HG02840 (cell line): Measurements from ENCODE around the gene BIN2.
A peak's percentile ranks its signal among the peaks of the same experiment; 100 is the strongest.
"Not testable (repeated sequence)": the region's sequence is repeated elsewhere in the genome, so short reads cannot be mapped to it uniquely, and the experiment has no call there.

Experiments used
- ATAC-seq: cut with Tn5 transposase; IDR thresholded peaks from one replicate; pipeline ENCODE4 v1.9.1; 2021; ENCODE audit warnings: mild to moderate bottlenecking, moderate library complexity, moderate number of reproducible peaks; ENCODE audit not compliant: unreplicated experiment, low FRiP score

The BIN2 gene

GRCh38 chr12:51346581-51346980 lies 22.6 kb upstream of the BIN2 start, which contains the start of gene CELA1:
Gene CELA1, minus strand, starts transcription at chr12:51346679. Its CDS starts 41 bp downstream, at chr12:51346638.
- ATAC-seq: no peak

GRCh38 chr12:51345681-51346080 lies 21.7 kb upstream of the BIN2 start:
- no peak for ATAC-seq

DNA sequence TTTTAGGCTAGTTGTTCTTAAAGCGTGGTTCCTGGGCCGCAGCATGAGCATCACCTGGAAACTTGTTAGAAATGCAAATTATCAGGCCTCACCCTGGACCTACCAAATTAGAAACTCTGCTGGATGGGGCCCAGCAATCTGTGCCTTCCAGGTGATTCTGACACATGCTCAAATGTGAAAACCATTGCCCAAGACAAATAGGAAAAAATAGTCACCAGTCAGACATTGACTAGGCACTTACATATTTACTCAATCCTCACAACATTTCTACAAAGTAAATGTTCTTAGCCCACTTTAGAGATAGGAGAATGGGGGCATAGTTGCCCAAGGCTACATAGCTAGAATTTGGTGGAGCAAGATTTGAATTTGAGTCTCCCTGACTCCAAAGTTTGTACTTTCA lies 19.2 kb upstream of the BIN2 start:
- no peak for ATAC-seq

- no peak for ATAC-seq
These were observed 18.4 kb upstream of the BIN2 start for GRCh38 chr12:51342416-51342815.

DNA sequence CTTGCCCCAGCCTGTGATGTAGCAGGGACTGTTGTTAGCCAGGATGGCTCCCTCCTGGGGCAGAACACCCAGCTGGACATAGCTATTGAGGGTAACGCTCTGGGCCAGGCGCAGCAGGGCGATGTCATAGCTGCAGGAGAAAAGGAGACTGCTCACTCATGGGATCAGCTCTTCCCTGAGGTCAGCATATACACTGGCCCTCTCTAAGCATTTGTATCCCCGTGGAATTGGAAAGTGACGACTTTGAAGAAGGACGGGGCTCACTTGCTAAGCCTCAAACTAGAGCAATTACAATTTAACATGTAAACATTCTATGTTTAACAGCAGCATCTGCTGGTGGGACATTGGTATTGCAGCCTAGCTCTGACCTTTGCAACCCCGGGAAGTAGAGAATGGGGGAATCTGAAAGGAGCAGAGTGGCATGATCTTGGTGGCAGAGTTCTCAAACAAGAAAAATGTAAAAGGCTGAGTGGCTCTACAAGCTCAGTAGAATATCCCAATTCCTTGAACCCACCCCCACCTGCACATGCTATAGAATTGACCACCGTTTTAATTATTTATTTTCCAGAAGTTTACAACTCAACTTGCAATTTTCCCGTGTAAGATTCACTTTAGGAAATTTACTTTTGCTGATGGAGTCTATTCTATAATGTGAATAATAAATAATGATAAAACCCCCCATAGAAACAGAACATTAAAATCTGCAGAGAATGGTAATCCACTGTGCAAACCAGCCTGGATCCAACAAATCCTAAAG lies 17.5 kb upstream of the BIN2 start:
- no peak for ATAC-seq

- ATAC-seq: no peak
These were observed 15.8 kb upstream of the BIN2 start for GRCh38 chr12:51339750-51340149.

DNA sequence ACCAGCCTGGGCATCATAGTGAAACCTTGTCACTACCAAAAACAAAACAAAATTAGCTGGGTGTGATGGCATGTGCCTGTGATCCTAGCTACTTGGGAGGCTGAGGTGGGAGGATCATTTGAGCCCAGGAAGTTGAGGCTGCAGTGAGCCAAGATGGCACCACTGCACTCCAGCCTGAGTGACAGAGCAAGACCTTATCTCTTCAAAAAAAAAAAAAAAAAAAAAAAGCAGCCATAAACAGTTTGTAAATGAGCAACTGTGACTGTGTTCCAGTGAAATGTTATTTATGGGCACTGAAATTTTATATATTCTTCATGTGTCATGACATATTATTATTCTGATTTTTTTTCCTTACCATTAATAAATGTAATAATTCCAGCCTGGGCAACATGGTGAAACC lies 13.4 kb upstream of the BIN2 start:
- ATAC-seq: not testable (repeated sequence)

GRCh38 chr12:51335931-51336330 lies 12.0 kb upstream of the BIN2 start:
- ATAC-seq: no peak

DNA sequence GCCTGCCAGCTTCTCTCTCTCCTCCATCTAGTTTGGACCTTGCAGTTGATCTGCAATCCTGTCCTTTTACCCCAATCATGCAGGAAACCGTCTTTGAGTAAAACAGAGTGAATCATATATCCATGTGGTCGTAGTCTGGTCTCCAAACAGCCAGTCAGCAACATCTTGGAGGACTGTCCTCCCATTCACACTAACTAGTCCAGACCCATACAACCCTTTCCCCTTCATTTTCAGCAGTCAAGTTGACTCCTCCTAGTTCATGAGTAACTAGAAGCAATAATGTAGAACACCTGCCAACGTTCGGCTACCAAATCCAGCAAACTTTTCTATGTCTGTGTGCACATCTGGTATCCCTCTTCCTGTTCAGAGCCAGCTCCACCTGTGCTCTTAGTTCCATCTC lies 10.8 kb upstream of the BIN2 start:
- no peak for ATAC-seq

- no peak for ATAC-seq
These were observed 9.6 kb upstream of the BIN2 start for GRCh38 chr12:51333536-51333935.

GRCh38 chr12:51330186-51330585 lies 6.2 kb upstream of the BIN2 start:
- ATAC-seq: no peak

DNA sequence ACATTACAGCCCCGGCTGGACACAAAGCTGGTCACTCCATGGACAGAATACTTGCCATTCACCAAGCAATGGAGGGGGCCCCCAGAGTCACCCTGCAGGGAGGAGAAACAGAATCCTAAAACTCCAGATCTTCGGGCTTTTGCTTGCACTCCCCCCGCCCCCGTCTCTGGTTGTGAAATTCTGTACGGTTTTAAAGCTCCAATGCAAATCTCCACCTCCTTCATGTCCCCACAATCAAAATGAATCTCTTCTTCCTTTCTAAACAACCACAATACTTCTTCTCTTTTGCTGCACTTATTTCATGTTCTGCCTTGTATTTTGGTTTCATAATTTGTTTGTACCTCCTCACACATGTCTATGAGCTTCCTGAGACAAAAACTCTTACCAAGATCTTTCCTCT lies 5.8 kb upstream of the BIN2 start:
- no peak for ATAC-seq

DNA sequence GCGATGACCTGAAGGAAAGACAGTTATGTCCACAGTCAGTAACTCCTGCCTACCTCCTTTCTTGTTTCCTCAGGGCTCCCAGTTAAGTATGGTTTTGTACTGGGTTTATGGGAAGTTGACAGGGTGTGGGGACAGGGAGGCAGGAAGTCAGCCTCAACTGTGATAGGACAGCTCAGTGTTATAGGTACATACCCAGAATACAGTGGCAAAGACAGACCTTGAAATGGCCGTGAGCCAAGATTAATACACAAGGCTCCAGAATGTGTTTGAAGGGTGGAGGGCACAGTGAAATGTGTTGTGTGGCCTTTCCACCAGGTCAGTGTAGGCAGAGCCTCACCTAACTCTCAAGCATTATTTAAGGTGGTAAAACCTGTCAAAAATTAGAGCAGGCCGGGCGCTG lies 4.6 kb upstream of the BIN2 start:
- ATAC-seq: no peak

DNA sequence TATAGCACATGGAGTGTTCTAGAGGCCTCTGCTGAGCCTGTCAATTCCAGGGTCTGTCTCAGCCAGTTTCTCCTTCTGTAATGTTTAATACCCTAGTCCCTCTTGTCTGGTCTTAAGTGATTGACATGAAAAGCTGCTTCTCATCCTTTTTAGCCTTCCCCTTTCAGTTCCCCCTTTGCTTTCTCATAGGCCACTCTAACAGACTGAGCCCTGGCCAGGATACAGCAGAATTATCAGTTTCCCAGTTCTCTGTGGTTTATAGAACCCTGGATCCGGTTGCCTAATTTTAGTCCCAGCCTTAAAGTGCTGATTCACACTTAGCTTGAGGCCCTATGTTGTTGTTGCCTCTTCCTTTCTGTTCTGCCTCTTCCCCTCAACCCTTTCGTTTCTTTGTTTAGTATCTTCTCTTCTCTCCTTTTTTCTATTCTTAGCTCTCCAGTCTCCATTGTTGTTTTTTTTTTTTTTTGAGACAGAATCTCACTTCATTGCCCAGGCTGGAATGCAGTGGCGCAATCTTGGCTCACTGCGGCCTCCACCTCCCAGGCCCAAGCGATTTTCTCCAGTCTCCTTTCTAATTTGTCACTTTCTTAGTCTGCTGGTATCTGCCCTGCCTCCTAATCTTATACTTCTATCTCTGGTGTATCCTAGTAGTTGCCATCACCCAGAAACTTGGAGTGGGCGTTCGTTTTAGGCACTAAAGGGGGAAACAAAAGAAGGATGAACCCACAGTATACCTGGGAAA lies 2.9 kb upstream of the BIN2 start:
- peak; percentile 44 for ATAC-seq

- no peak for ATAC-seq
These were observed 979 bp upstream of the BIN2 start for GRCh38 chr12:51324953-51325352.

- peak; percentile 15 for ATAC-seq
These were observed 535 bp downstream of the BIN2 start for GRCh38 chr12:51323317-51323960.

DNA sequence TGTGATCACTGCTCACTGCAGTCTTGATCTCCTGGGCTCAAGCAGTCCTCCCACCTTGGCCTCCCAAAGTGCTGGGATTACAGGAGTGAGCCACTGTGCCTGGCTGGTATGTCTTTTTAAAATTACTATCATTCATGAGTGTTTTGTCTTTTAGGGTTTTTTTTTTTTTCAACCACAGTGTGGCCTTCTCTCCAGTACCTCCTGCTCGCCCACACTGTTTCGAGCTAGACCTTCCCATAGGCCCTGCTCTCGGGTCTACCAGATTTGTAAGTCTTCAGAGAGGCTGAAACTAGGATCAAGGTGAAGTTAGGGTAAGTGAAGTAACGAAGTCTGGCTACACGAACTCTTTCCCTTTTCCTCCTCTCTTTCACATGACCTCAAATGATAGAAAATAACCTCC lies 1.5 kb downstream of the BIN2 start:
- no peak for ATAC-seq

DNA sequence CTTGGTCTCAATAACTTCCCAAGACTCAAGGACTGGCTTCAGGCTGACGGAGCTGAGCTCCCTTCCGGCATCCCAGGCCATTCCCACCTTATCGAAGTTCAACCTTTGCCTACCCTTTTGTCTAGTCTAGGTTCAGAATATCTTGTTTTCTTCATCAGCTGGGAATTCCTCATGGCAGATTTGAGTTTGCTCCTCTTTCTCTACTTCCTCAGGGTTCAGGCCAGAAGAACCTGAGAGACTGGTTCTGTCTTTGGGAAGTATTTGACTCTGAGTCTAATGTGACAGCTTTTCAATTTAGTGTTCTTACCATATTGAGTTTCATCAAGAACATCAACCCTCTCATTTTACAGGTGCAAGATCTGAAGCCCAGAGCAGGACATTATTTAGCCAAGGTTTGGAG lies 2.1 kb downstream of the BIN2 start:
- ATAC-seq: no peak

DNA sequence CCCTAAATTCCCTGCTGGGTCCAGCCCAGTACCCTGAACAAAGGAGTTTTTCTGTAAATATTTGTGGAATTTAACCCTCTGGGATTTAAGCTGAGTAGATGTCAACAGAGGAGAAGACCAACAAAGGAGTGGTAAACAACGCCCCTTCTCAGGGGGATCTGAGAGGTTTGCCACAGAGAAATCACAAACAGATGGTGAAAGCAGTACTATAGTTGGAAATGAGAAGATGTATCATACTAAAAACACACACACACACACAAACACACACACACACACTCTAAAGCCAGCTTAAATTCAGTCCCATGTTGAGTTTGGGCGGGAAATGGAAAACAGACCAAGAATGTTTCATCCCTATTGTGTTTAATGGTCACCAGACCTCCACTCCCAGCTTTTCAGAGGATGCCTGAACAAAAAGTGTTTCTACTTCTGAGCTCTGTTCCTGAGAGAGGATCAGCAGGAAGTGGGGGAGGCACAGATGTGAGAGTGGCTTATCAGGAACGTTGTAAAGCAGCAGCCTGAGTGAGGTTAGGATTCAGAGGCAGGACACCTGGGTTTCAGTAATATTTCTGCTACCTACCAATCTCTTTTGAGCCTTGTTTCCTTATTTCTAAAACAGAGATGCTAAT lies 3.2 kb downstream of the BIN2 start:
- ATAC-seq: no peak

DNA sequence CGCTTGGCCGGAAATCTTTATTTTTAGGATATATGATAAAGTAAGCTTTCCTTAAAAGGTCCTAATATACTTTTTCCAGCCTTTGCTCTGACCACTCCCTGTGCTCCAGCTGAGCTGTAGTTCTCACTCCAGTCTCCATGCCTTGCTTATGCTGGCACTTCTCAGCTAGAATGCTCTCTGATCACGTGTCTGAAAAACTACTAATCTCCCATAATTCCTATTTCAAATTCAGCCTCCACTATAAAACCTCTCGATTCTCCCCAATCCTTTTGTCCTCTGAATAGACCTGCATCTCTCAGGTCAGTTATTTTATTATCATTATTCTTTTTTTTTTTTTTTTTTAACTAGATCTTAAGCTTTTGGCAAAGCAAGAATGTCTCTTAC lies 3.7 kb downstream of the BIN2 start:
- ATAC-seq: no peak
